ENCODE results near the gene CREBRF. TPM values are rescaled to one million over a fixed set of nuclear protein-coding genes. Genes with fewer than 3 reads are reported as not detected.

Gene CREBRF, protein sequence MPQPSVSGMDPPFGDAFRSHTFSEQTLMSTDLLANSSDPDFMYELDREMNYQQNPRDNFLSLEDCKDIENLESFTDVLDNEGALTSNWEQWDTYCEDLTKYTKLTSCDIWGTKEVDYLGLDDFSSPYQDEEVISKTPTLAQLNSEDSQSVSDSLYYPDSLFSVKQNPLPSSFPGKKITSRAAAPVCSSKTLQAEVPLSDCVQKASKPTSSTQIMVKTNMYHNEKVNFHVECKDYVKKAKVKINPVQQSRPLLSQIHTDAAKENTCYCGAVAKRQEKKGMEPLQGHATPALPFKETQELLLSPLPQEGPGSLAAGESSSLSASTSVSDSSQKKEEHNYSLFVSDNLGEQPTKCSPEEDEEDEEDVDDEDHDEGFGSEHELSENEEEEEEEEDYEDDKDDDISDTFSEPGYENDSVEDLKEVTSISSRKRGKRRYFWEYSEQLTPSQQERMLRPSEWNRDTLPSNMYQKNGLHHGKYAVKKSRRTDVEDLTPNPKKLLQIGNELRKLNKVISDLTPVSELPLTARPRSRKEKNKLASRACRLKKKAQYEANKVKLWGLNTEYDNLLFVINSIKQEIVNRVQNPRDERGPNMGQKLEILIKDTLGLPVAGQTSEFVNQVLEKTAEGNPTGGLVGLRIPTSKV
- total RNA-seq = 0.65 and 3.5 TPM in 2 replicates

DNA sequence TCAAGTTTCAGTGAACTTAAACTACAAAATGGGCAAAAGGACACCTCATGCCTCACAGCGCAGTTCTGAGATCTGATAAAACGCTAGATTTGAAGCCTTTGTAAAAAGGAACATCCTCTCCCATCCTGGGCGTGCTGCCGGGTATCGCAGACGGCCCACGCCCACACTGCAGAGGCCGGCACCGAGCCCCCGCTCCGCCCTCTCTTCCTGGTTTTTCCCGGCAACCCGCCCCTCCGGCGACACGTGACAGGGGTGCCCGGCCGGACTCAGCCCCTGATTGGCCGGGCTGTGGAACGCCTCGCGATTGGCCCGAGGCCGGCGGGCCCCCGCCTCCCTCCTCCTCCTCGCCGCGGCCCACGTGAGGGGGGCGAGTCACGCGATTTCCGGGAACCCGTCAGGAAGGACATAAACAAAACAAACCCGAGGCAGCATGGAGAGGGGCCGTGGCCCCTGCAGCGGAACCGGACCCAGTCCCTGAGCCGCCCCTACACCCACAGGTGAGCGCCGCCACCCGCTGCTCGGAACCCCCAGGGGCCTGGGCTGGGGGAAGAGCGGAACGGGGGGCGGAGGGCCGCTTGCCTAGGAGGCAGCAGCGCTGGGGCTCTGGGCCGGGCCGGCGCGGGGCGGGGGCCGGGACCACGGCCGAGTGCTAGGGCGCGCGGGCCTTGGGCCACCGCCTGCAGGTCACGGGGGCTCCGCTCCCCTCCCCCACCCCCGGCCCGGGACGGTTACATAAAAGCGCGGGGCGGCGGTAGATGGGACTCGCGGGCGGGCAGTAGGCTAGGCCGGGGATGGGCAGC is at the start of gene CREBRF:
Gene CREBRF (plus strand): TSS at position 370 of the 800 bp plus-strand sequence. CDS start 24,424 bp downstream, outside the sequence.

DNA sequence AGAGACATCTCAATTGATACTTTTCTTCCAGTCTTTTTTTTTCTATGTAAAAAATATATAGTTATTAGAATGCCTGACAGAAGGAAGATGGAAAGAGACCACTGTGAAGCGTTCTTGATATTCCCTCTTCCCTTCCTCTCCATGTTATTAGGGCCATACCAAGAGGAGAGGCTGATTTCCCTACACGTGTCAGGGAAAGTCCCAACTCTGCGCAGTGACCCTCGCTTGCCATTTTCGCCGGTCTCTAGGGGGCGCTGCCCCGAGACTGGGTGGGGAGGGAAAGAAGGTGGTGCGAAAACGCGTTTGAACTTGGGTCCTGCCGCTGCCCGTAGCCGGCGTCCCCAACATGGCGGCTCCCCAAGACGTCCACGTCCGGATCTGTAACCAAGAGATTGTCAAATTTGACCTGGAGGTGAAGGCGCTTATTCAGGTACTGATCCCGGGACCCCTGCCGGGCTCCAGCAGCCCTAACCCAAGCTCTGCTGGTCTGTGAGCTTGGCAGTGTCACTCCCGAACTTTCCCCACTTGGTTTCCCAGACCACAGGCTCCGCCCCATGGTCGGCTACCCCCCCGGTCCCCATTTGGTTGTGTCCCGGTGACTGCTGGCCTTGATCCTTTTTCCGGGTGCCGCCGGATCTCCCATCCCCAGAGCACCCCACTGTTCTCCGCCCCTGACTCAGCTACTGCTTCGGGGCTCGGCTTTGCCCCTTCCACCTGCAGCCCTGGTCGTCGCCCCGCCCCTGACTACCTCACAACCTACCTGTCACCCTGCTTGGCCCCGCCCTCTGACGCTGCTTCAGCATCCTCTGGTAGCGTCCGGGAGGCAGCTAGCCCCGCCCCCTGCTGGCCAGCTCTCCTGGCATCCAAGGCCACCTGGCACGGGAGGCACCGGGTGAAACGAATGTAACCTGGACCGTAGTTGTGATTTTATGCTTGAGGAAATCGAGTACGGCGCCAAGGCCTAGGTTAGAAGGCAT is 88.3 kb downstream of the CREBRF start, which contains the start of gene BNIP1:
Gene BNIP1 (plus strand): TSS at position 332 of the 977 bp plus-strand sequence. CDS start 15 bp downstream, at position 347.

Other genes starting within 250 kb of the CREBRF start
- 74.6 and 87.1 TPM in 2 replicates for gene ERGIC1, start 222.1 kb upstream of the CREBRF start, total RNA-seq
- gene RPL26L1, start 96.9 kb upstream of the CREBRF start, total RNA-seq = 61.7 and 80.4 TPM in 2 replicates
- 70.3 and 88.3 TPM in 2 replicates for gene ATP6V0E1, start 72.6 kb upstream of the CREBRF start, total RNA-seq
- 19.9 and 23.4 TPM in 2 replicates for gene BNIP1, start 88.2 kb downstream of the CREBRF start, total RNA-seq
- not detected in 2 replicates for gene NKX2-5, start 178.9 kb downstream of the CREBRF start, total RNA-seq

Measured in hair follicular keratinocyte (primary cell).